NOMO-1 (cell line): ENCODE measurements around the gene PPP1R3F.
A peak's percentile ranks its signal among the peaks of the same experiment; 100 is the strongest.
"Not testable (repeated sequence)": the region's sequence is repeated elsewhere in the genome, so short reads cannot be mapped to it uniquely, and the experiment has no call there.

Experiments
- DNase-seq, 2 experiments: peaks; one replicate each; lab custom pipeline; 2025; ENCODE audit not compliant: unreplicated experiment in 2 of 2; lab: John Stamatoyannopoulos, UW

The PPP1R3F gene

GRCh38 chrX:49309401-49309981 is 39.9 kb downstream of the PPP1R3F start:
- DNase-seq = peak in 1 of 2 experiments; percentile 45

- no peak for DNase-seq
Measured at GRCh38 chrX:49310371-49310770, 40.8 kb downstream of the PPP1R3F start.

DNA sequence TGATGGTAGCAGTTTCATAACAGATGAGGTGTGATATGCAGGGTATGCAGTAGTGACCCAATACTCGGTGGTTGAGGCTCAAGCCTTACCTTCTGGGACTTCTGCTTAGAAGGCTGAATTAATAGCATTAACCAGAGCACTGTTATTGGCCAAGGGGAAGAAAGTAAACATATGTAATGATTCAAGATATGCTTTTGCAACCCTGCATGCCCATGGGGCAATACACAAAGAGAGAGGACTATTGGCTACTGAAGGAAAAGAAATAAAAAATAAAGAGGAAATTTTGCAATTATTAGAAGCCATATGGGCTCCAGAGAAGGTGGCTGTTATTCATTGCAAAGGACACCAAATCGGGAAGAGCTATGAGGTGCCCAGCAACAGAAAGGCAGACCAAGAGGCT is 42.6 kb downstream of the PPP1R3F start:
- DNase-seq = peak; percentile 23 to 37

GRCh38 chrX:49316085-49316484 is 46.5 kb downstream of the PPP1R3F start:
- DNase-seq = no peak

DNA sequence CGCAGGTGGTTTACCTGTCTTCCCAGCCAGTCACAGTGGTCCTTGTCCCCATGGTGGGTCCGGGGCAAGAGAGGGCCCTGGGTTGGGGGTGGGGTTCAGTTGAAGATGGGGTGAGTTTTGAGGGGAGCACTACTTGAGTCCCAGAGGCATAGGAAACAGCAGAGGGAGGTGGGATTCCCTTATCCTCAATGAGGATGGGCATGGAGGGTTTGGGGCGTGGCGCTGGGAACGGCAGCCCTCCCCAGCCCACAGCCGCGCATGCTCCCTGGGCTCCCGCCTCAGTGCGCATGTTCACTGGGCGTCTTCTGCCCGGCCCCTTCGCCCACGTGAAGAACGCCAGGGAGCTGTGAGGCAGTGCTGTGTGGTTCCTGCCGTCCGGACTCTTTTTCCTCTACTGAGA is 52.1 kb downstream of the PPP1R3F start, which contains the start of gene GAGE12J:
Gene GAGE12J (plus strand): TSS at position 301 of the 400 bp plus-strand sequence. CDS start 1,157 bp downstream, outside the sequence.
- DNase-seq = not testable (repeated sequence)

GRCh38 chrX:49322266-49322665 is 52.7 kb downstream of the PPP1R3F start:
- DNase-seq = not testable (repeated sequence)

GRCh38 chrX:49323735-49324134 is 54.1 kb downstream of the PPP1R3F start:
- DNase-seq = not testable (repeated sequence)

- DNase-seq = not testable (repeated sequence)
Measured at GRCh38 chrX:49330421-49330820, 60.8 kb downstream of the PPP1R3F start.

DNA sequence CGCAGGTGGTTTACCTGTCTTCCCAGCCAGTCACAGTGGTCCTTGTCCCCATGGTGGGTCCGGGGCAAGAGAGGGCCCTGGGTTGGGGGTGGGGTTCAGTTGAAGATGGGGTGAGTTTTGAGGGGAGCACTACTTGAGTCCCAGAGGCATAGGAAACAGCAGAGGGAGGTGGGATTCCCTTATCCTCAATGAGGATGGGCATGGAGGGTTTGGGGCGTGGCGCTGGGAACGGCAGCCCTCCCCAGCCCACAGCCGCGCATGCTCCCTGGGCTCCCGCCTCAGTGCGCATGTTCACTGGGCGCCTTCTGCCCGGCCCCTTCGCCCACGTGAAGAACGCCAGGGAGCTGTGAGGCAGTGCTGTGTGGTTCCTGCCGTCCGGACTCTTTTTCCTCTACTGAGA is 61.7 kb downstream of the PPP1R3F start, which contains the start of gene GAGE13:
Gene GAGE13 (plus strand): TSS at position 301 of the 400 bp plus-strand sequence. CDS start 1,156 bp downstream, outside the sequence.
- not testable (repeated sequence) for DNase-seq

GRCh38 chrX:49331841-49332240 is 62.2 kb downstream of the PPP1R3F start:
- not testable (repeated sequence) for DNase-seq
